Stimulated activated CD8-positive, alpha-beta memory T cell treated with anti-CD3 and anti-CD28 coated beads, Interleukin-12 subunit alpha, Interleukin-12 subunit beta, amount 100 ng/mL, for 24 hours (primary cell): ENCODE results near the gene ZNF234.
"Not testable (repeated sequence)": the region's sequence is repeated elsewhere in the genome, so short reads cannot be mapped to it uniquely, and the experiment has no call there.

Source experiments
- DNase-seq: peaks from one replicate; pipeline ENCODE4 v3.0.0-alpha.2; 2020; ENCODE audit errors: extremely low read depth

The ZNF234 gene

GRCh38 chr19:44141191-44142058 is at the start of gene ZNF234:
ZNF234 (plus strand) TSS chr19:44141554; CDS start chr19:44144633, 3,079 bp downstream.
- peak; percentile 32 for DNase-seq

DNA sequence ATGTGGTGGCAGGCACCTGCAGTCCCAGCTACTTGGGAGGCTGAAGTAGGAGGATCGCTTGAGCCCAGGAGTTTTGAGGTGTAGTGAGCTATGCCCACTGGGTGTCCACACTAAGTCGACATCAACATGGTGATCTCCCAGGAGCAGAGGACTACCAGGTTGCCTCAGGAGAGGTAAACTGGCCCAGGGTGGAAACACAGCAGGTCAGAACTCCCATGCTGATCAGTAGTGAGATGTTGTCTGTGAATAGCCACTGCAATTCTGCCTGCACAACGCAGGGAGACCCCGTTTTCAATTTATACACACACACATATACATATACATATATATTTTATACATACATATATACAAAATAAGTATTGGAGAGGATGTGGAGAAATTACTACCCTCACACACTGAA is 49.2 kb upstream of the ZNF234 start:
- no peak for DNase-seq

- DNase-seq = peak; percentile 71
Measured at GRCh38 chr19:44093931-44094765, 47.2 kb upstream of the ZNF234 start, which contains the start of gene ZNF224. ZNF224 (plus strand) TSS chr19:44094361; CDS start chr19:44097874, 3,513 bp downstream.

GRCh38 chr19:44107751-44108150 is 33.6 kb upstream of the ZNF234 start:
- DNase-seq = no peak

GRCh38 chr19:44109458-44109857 is 31.9 kb upstream of the ZNF234 start:
- no peak for DNase-seq

GRCh38 chr19:44111910-44112463 is 29.4 kb upstream of the ZNF234 start:
- no peak for DNase-seq

GRCh38 chr19:44112802-44113137 is 28.6 kb upstream of the ZNF234 start:
- DNase-seq = no peak

GRCh38 chr19:44113138-44113783 is 28.1 kb upstream of the ZNF234 start, which contains the start of gene ZNF225:
ZNF225 (plus strand) TSS chr19:44113399; CDS start chr19:44115828, 2,429 bp downstream.
- peak; percentile 71 for DNase-seq

GRCh38 chr19:44113784-44114390 is 27.5 kb upstream of the ZNF234 start:
- DNase-seq = no peak

GRCh38 chr19:44121162-44121561 is 20.2 kb upstream of the ZNF234 start:
- DNase-seq = not testable (repeated sequence)

DNA sequence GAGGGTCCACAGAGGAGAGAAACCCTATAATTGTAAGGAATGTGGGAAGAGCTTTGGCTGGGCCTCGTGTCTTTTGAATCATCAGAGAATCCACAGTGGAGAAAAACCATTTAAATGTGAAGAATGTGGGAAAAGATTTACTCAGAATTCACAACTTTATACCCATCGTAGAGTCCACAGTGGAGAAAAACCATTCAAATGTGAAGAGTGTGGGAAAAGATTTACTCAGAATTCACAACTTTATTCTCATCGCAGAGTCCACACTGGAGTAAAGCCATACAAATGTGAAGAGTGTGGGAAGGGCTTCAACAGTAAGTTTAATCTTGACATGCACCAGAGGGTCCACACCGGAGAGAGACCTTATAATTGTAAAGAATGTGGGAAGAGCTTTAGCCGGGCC is 9.4 kb upstream of the ZNF234 start:
- no peak for DNase-seq

GRCh38 chr19:44142059-44142433 is 692 bp downstream of the ZNF234 start:
- no peak for DNase-seq

DNA sequence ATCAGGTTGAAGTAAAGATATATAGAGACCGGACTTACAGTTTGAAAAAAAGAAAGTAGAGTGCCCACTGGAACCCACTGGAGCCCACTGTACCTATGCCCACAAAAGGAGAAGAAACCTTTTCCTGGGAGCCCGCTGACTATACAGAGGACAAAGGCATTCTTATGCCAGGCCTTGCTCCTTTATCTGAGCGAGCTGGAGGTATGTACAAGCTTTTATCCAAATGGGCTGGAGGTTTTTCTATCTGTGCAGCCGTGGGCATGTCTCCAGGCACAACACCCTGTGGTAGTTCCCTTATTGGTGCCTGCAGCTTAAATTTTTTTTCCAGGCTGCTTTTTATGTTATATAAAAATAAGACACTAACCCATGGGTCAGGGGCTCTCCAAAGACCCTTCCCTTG is 8.4 kb downstream of the ZNF234 start:
- no peak for DNase-seq

- no peak for DNase-seq
Measured at GRCh38 chr19:44151491-44151890, 10.1 kb downstream of the ZNF234 start.

DNA sequence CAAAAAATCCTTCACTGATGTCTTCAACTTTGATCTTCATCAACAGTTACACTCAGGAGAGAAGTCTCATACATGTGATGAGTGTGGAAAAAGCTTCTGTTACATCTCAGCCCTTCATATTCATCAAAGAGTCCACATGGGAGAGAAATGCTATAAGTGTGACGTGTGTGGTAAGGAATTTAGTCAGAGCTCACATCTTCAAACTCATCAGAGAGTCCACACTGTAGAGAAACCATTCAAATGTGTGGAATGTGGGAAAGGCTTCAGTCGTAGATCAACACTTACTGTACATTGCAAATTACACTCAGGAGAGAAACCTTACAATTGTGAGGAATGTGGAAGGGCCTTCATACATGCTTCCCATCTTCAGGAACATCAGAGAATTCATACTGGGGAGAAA is 15.1 kb downstream of the ZNF234 start:
- no peak for DNase-seq

- no peak for DNase-seq
Measured at GRCh38 chr19:44163789-44164188, 22.4 kb downstream of the ZNF234 start.

- DNase-seq = no peak
Measured at GRCh38 chr19:44164327-44164672, 22.9 kb downstream of the ZNF234 start.

DNA sequence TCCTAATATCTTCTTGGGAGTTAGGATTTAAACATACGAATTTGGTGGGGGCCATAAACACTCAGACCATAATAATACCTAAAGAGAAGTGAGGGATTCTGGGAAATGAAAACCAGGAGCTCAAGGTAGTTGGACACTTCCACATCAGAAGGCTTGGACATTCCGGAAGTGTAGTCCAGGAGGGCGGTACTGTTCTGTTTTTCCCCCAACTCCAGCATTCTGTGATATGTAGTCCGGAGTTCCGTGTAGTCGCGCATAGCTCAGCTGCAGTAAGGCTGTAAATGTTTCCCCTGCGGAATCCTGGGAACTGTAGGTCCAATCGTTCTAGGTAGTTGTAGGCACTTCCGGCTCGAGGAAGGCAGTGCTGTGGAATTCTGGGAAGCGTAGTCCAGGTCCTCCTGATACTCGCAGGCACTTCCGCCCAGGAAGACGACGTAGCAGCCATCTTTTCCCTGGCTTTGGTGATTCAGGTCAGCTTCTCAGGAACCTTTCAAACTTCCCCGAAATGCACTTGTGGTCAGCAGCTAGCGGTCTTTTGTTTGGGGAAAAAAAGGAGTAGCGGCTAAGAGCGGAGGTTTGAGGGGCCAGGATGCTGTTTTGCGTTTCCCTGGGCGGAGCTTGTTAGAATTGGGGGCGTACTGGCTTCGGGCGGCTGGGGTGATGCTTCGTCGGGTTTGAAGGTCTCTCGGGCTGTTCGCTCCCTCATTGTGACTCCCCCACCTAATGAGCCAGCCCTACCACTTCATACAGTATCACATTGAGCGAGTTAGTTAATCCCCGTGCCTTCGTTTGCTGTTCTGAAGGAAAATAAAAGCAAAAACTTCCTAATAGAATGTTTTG is 23.5 kb downstream of the ZNF234 start, which contains the start of gene ZNF226:
ZNF226 (plus strand) TSS at position 428 of the 840 bp plus-strand sequence. CDS start 4,981 bp downstream, outside the sequence.
- DNase-seq = peak; percentile 50

DNA sequence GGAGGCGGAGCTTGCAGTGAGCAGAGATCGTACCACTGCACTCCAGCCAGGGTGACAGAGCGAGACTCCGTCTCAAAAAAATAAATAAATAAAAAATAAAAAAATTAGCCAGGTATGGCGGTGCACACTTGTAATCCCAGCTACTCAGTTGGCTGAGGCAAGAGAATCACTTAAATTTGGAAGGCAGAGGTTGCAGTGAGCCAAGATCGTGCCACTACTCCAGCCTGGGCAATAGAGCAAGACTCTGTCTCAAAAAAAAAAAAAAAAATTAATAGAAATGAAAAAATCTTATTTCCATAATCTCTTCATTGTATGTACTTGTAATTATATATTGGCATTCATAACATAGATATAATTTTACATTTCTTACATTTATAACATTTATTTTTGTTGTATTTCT is 29.3 kb downstream of the ZNF234 start:
- not testable (repeated sequence) for DNase-seq

- no peak for DNase-seq
Measured at GRCh38 chr19:44176590-44176989, 35.2 kb downstream of the ZNF234 start.
